ENCODE measurements around the gene TMX1.

Gene TMX1

DNA sequence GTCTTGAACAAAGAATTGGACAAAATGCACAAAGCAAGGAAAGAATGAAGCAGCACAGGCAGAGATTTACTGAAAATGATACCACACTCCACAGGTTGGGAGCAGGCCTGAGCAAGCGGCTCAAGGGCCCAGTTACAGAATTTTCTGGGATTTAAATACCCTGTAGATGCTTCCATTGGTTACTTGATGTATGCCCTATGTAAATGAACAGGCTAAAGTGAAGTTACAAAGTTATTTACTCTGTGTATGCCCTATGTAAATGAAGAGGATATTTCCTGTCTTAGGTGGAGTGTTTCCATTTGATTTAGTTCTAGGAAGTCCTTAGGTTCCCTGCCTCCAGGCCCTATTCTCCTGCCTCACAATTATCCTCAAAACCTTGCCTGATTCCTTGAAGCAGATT is 36.6 kb downstream of the TMX1 start:
- Histone ChIP-seq H3K9me3 (ENCODE audit: insufficient read depth, low read length) (no peaks in the 10 kb centered on the region), H3K79me2 (ENCODE audit: insufficient read depth, low read length) (no peaks in the 10 kb centered on the region), H3K9me2 (replicated peaks; ENCODE audit: insufficient read depth, low read length) (no peaks in the 10 kb centered on the region), H3F3A (ENCODE audit: insufficient read depth) (no peaks in the 10 kb centered on the region), H3K27me3 (ENCODE audit: low read length) (no peaks in the 10 kb centered on the region), H2AFZ (ENCODE audit: low read depth, low read length, severe bottlenecking) (no peak overlapping the region), H3K9ac (ENCODE audit: low read length) (no peak overlapping the region), H4K20me1 (ENCODE audit: low read depth, low read length) (no peaks in the 10 kb centered on the region), H3K4me3 (ENCODE audit: insufficient read depth, low read length, poor library complexity, severe bottlenecking) (no peak overlapping the region), H3K36me3 (ENCODE audit: low read length) (no peaks in the 10 kb centered on the region), H3K4me2 (ENCODE audit: low read depth, low read length, poor library complexity, severe bottlenecking) (no peak overlapping the region), H3K27ac (ENCODE audit: low read depth, low read length) (no peak overlapping the region)
- TF ChIP-seq EZH2phosphoT487 (conservative IDR thresholded peaks at IDR 0.05; ENCODE audit: low read length) (no peak), CTCF (IDR thresholded peaks at IDR 0.05; ENCODE audit: insufficient read depth, low read length, poor library complexity, severe bottlenecking) (no peak)

- no peak overlapping the region for H2AFZ ChIP-seq (ENCODE audit: low read depth, low read length, severe bottlenecking)
- no peaks in the 10 kb centered on the region for H3K9me3 ChIP-seq (ENCODE audit: insufficient read depth, low read length)
- no peaks in the 10 kb centered on the region for H3K9me2 ChIP-seq (replicated peaks; ENCODE audit: insufficient read depth, low read length)
- H3K4me3 ChIP-seq (ENCODE audit: insufficient read depth, low read length, poor library complexity, severe bottlenecking), result no peak overlapping the region
- H3K27me3 ChIP-seq (ENCODE audit: low read length), result no peaks in the 10 kb centered on the region
- H3K9ac ChIP-seq (ENCODE audit: low read length), result no peak overlapping the region
- no peaks in the 10 kb centered on the region for H3K79me2 ChIP-seq (ENCODE audit: insufficient read depth, low read length)
- H3K27ac ChIP-seq (ENCODE audit: low read depth, low read length), result no peak overlapping the region
- H3F3A ChIP-seq (ENCODE audit: insufficient read depth), result peaks cover 8% of the 10 kb centered on the region
- no peaks in the 10 kb centered on the region for H3K36me3 ChIP-seq (ENCODE audit: low read length)
- TF ChIP-seq EZH2phosphoT487 (conservative IDR thresholded peaks at IDR 0.05; ENCODE audit: low read length), result no peak
- TF ChIP-seq CTCF (IDR thresholded peaks at IDR 0.05; ENCODE audit: insufficient read depth, low read length, poor library complexity, severe bottlenecking), result no peak
- no peaks in the 10 kb centered on the region for H4K20me1 ChIP-seq (ENCODE audit: low read depth, low read length)
- no peak overlapping the region for H3K4me2 ChIP-seq (ENCODE audit: low read depth, low read length, poor library complexity, severe bottlenecking)
Observed at GRCh38 chr14:51277753-51278415, 37.8 kb downstream of the TMX1 start.

DNA sequence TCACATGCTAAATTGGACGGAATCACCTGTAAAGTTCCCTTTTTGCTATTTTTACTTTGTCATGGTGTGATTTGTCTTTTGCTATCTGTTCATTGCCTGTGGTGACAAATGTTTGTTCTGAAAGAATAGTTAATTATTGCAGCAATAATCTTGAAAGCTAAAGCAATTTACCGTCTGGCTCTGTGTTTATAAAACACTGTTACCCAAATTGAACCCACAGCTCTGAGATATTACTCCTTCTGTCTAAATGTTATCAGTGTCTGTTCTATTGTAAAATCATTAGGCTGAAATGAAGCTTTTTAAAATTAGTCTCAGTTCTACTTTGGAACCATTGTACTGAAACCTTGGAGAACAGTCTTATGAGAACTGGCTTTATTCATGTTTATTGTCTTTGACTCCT is 42.5 kb downstream of the TMX1 start:
- no peaks in the 10 kb centered on the region for H4K20me1 ChIP-seq (ENCODE audit: low read depth, low read length)
- H3K79me2 ChIP-seq (ENCODE audit: insufficient read depth, low read length), result no peaks in the 10 kb centered on the region
- TF ChIP-seq CTCF (IDR thresholded peaks at IDR 0.05; ENCODE audit: insufficient read depth, low read length, poor library complexity, severe bottlenecking) (no peak), EZH2phosphoT487 (conservative IDR thresholded peaks at IDR 0.05; ENCODE audit: low read length) (no peak)
- H3K36me3 ChIP-seq (ENCODE audit: low read length), result no peaks in the 10 kb centered on the region
- no peak overlapping the region for H2AFZ ChIP-seq (ENCODE audit: low read depth, low read length, severe bottlenecking)
- H3K9me2 ChIP-seq (replicated peaks; ENCODE audit: insufficient read depth, low read length), result no peaks in the 10 kb centered on the region
- no peak overlapping the region for H3K9ac ChIP-seq (ENCODE audit: low read length)
- peaks cover 8% of the 10 kb centered on the region for H3F3A ChIP-seq (ENCODE audit: insufficient read depth)
- no peak overlapping the region for H3K4me3 ChIP-seq (ENCODE audit: insufficient read depth, low read length, poor library complexity, severe bottlenecking)
- H3K27ac ChIP-seq (ENCODE audit: low read depth, low read length), result no peak overlapping the region
- H3K27me3 ChIP-seq (ENCODE audit: low read length), result no peaks in the 10 kb centered on the region
- no peak overlapping the region for H3K4me2 ChIP-seq (ENCODE audit: low read depth, low read length, poor library complexity, severe bottlenecking)
- no peaks in the 10 kb centered on the region for H3K9me3 ChIP-seq (ENCODE audit: insufficient read depth, low read length)
